ENCODE data around the gene BMF.

GRCh38 chr15:40100947-40101905, 7.5 kb downstream of the BMF start:
- TF ChIP-seq, protein P1, sequence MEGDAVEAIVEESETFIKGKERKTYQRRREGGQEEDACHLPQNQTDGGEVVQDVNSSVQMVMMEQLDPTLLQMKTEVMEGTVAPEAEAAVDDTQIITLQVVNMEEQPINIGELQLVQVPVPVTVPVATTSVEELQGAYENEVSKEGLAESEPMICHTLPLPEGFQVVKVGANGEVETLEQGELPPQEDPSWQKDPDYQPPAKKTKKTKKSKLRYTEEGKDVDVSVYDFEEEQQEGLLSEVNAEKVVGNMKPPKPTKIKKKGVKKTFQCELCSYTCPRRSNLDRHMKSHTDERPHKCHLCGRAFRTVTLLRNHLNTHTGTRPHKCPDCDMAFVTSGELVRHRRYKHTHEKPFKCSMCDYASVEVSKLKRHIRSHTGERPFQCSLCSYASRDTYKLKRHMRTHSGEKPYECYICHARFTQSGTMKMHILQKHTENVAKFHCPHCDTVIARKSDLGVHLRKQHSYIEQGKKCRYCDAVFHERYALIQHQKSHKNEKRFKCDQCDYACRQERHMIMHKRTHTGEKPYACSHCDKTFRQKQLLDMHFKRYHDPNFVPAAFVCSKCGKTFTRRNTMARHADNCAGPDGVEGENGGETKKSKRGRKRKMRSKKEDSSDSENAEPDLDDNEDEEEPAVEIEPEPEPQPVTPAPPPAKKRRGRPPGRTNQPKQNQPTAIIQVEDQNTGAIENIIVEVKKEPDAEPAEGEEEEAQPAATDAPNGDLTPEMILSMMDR (IDR thresholded peaks at IDR 0.05) = no peak
- no peak for TF ChIP-seq POLR2AphosphoS5 (IDR thresholded peaks at IDR 0.05)

All from upper lobe of left lung (tissue), 4 donors.